ACC112 (cell line): ENCODE results near the gene STRN4.

Experiments
- H2AFZ ChIP-seq: fragments of 200-600 bp; sonication (generic); one replicate; pipeline ENCODE4 v1.6.0; 2017; ENCODE audit warnings: antibody characterized with exemption, low read length; ENCODE audit not compliant: unreplicated experiment
- H3K27ac ChIP-seq: fragments of 200-600 bp; sonication (generic); 2 replicates; pipeline ENCODE4 v1.5.1; 2014; ENCODE audit warnings: low read depth, mild to moderate bottlenecking, antibody characterized with exemption, low read length, moderate library complexity
- H3K27me3 ChIP-seq: fragments of 200-600 bp; sonication (generic); 2 replicates; pipeline ENCODE4 v1.6.1; 2014; ENCODE audit warnings: mild to moderate bottlenecking, antibody characterized with exemption, low read length, moderate library complexity, mixed read lengths; ENCODE audit not compliant: insufficient read depth
- H3K36me3 ChIP-seq: fragments of 200-600 bp; sonication (generic); 2 replicates; pipeline ENCODE4 v1.6.1; 2016; ENCODE audit warnings: mild to moderate bottlenecking, antibody characterized with exemption, low read length, moderate library complexity, mixed read lengths; ENCODE audit not compliant: insufficient read depth
- H3K4me1 ChIP-seq: fragments of 200-600 bp; sonication (generic); one replicate; pipeline ENCODE4 v1.6.1; 2016; ENCODE audit warnings: low read length, mixed read lengths; ENCODE audit not compliant: insufficient read depth, unreplicated experiment, control insufficient read depth
- H3K4me3 ChIP-seq: fragments of 200-600 bp; sonication (generic); 2 replicates; pipeline ENCODE4 v1.5.1; 2014; ENCODE audit warnings: mild to moderate bottlenecking, low read depth, low read length
- H3K79me2 ChIP-seq: fragments of 200-600 bp; sonication (generic); one replicate; pipeline ENCODE4 v1.6.0; 2016; ENCODE audit warnings: low read length; ENCODE audit not compliant: control insufficient read depth, unreplicated experiment, insufficient read depth

STRN4 gene

GRCh38 chr19:46691104-46691503, 55.1 kb downstream of the STRN4 start:
- Histone ChIP-seq H2AFZ (no peak overlapping the region), H3K27ac (no peak overlapping the region), H3K79me2 (no peaks in the 10 kb centered on the region), H3K27me3 (no peaks in the 10 kb centered on the region), H3K4me3 (no peak overlapping the region), H3K4me1 (no peaks in the 10 kb centered on the region), H3K36me3 (peaks cover 26% of the 10 kb centered on the region)

GRCh38 chr19:46689358-46689757, 56.9 kb downstream of the STRN4 start:
- H2AFZ ChIP-seq = no peak overlapping the region
- no peak overlapping the region for H3K4me3 ChIP-seq
- H3K79me2 ChIP-seq = no peaks in the 10 kb centered on the region
- no peak overlapping the region for H3K27ac ChIP-seq
- H3K4me1 ChIP-seq = no peaks in the 10 kb centered on the region
- peaks cover 26% of the 10 kb centered on the region for H3K36me3 ChIP-seq
- no peaks in the 10 kb centered on the region for H3K27me3 ChIP-seq

GRCh38 chr19:46687438-46688145, 58.7 kb downstream of the STRN4 start:
- Histone ChIP-seq H3K4me1 (no peaks in the 10 kb centered on the region), H3K36me3 (peaks cover 13% of the 10 kb centered on the region)

GRCh38 chr19:46685189-46685588, 61.1 kb downstream of the STRN4 start:
- H3K36me3 ChIP-seq = no peaks in the 10 kb centered on the region
- no peaks in the 10 kb centered on the region for H3K4me1 ChIP-seq
- H3K79me2 ChIP-seq = no peaks in the 10 kb centered on the region
- H2AFZ ChIP-seq = no peak overlapping the region
- no peak overlapping the region for H3K27ac ChIP-seq
- H3K4me3 ChIP-seq = no peak overlapping the region
- no peaks in the 10 kb centered on the region for H3K27me3 ChIP-seq

More at GRCh38 chr19:46687438-46688145, 58.7 kb downstream of the STRN4 start:
- H3K4me3 ChIP-seq = no peak overlapping the region
- H3K27me3 ChIP-seq = no peaks in the 10 kb centered on the region
- no peaks in the 10 kb centered on the region for H3K79me2 ChIP-seq
- no peak overlapping the region for H2AFZ ChIP-seq
- H3K27ac ChIP-seq = no peak overlapping the region

GRCh38 chr19:46678110-46678732, 68.0 kb downstream of the STRN4 start:
- no peak overlapping the region for H3K27ac ChIP-seq
- no peaks in the 10 kb centered on the region for H3K27me3 ChIP-seq
- H3K4me1 ChIP-seq = no peaks in the 10 kb centered on the region
- no peaks in the 10 kb centered on the region for H3K36me3 ChIP-seq
- no peak overlapping the region for H2AFZ ChIP-seq
- H3K4me3 ChIP-seq = no peak overlapping the region
- no peaks in the 10 kb centered on the region for H3K79me2 ChIP-seq

GRCh38 chr19:46674416-46675178, 71.7 kb downstream of the STRN4 start:
- no peaks in the 10 kb centered on the region for H3K4me1 ChIP-seq

GRCh38 chr19:46670813-46671212, 75.4 kb downstream of the STRN4 start:
- Histone ChIP-seq H2AFZ (no peak overlapping the region), H3K4me1 (no peaks in the 10 kb centered on the region), H3K36me3 (no peaks in the 10 kb centered on the region), H3K79me2 (no peaks in the 10 kb centered on the region), H3K27ac (no peak overlapping the region), H3K27me3 (no peaks in the 10 kb centered on the region), H3K4me3 (no peak overlapping the region)

More at GRCh38 chr19:46674416-46675178, 71.7 kb downstream of the STRN4 start:
- H3K36me3 ChIP-seq = no peaks in the 10 kb centered on the region
- H3K4me3 ChIP-seq = no peak overlapping the region
- H3K27me3 ChIP-seq = no peaks in the 10 kb centered on the region
- H3K27ac ChIP-seq = no peak overlapping the region
- H3K79me2 ChIP-seq = no peaks in the 10 kb centered on the region
- no peak overlapping the region for H2AFZ ChIP-seq
